Upper lobe of left lung (tissue), 4 donors: Measurements from ENCODE around the gene SFMBT1.
"Not testable (repeated sequence)": the region's sequence is repeated elsewhere in the genome, so short reads cannot be mapped to it uniquely, and the experiment has no call there.

Experiments
- CTCF ChIP-seq, 6 experiments: fragments of 450-650 bp in 4 of 6; fragments of 200-600 bp in 2 of 6; sonication (generic) in 2 of 6; IDR thresholded peaks; one replicate each; pipeline ENCODE4 v1.5.1; 2016 to 2019; ENCODE audit warnings: antibody characterized with exemption in 6 of 6
- EP300 ChIP-seq, 4 donors: sonication (generic); formaldehyde crosslinking; IDR thresholded peaks; one replicate each; pipeline ENCODE4 v1.5.1; 2017; ENCODE audit warnings: antibody characterized with exemption in 4 of 4, control low read depth in 2 of 4
- POLR2A ChIP-seq, 4 donors: fragments of 450-650 bp; IDR thresholded peaks; one replicate each; pipeline ENCODE4 v1.5.1; 2016 to 2017; ENCODE audit warnings: antibody characterized with exemption in 4 of 4, mild to moderate bottlenecking in 2 of 4
- POLR2AphosphoS5 ChIP-seq, 2 donors: sonication (generic); formaldehyde crosslinking; IDR thresholded peaks; one replicate each; pipeline ENCODE4 v1.5.1; 2017; ENCODE audit warnings: antibody characterized with exemption in 2 of 2

DNA sequence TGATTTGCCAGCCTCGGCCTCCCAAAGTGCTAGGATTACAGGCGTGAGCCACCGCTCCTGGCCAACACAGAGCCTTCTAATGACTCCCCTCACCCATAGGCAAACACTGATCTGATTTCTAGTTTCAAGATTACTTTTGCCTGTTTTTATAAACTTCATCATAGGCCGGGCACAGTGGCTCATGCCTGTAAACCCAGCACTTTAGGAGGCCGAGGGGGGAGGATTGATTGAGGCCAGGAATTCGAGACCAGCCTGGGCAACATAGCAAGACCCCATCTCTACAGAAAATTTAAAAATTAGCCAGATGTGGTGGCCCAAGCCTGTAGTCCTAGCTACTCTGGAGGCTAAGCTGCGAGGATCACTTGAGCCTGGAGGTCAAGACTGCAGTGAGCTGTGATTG is 8.4 kb upstream of the SFMBT1 start:
- TF ChIP-seq POLR2A, CTCF, POLR2AphosphoS5, EP300 (IDR thresholded peaks at IDR 0.05): not testable (repeated sequence)
